HFFc6 (cell line): ENCODE data around the gene AGPAT3. TPM values are rescaled to one million over a fixed set of nuclear protein-coding genes. Genes with fewer than 3 reads are reported as not detected.

ENCODE experiments used
- DNase-seq: peaks from one replicate; pipeline ENCODE4 v3.0.0-alpha.2; 2018
- H3K27ac Mint-ChIP-seq: 2 replicates; pipeline ENCODE4 v1.8.0; 2020; ENCODE audit warnings: mild to moderate bottlenecking, mixed read lengths
- H3K27me3 Mint-ChIP-seq: 2 replicates; pipeline ENCODE4 v1.8.0; 2021; ENCODE audit warnings: mild to moderate bottlenecking, moderate library complexity, mixed read lengths; ENCODE audit not compliant: insufficient read depth
- H3K36me3 Mint-ChIP-seq: 2 replicates; pipeline ENCODE4 v1.8.0; 2021; ENCODE audit warnings: low read depth, mixed read lengths
- H3K4me1 Mint-ChIP-seq: 2 replicates; pipeline ENCODE4 v1.8.0; 2020; ENCODE audit warnings: low read depth, mixed read lengths
- H3K4me3 Mint-ChIP-seq: 2 replicates; pipeline ENCODE4 v1.8.0; 2020; ENCODE audit warnings: mild to moderate bottlenecking, moderate library complexity, mixed read lengths
- H3K9me3 Mint-ChIP-seq: 2 replicates; pipeline ENCODE4 v1.8.0; 2020; ENCODE audit warnings: mild to moderate bottlenecking, mixed read lengths
- total RNA-seq, 6 experiments: library from RNA; stranded (reverse); fragmentation: NEBNext Ultra II Directional; extraction: Animal tissue kit (Norgen Biotek cat#: 25700); gene quantifications; 2 replicates in 1 of 6; 3 replicates in 5 of 6; pipeline ENCODE4 v1.2.3, GENCODE V29; 2021
- TF ChIP-seq, protein P1 (sequence below): fragments of 200-600 bp; sonication (generic); IDR thresholded peaks from 2 replicates; pipeline ENCODE4 v1.5.0; 2021; ENCODE audit warnings: antibody characterized with exemption, mild to moderate bottlenecking

The AGPAT3 gene
- total RNA-seq, 6 experiments from 2014 or later: 94.6 to 114 (median 97.8) TPM

- peaks cover 1% of the 10 kb centered on the region for H3K27me3 Mint-ChIP-seq
- no peaks in the 10 kb centered on the region for H3K9me3 Mint-ChIP-seq
- H3K4me1 Mint-ChIP-seq: 0 out of 2 replicates have a peak, but pooled peaks cover 5% of the 10 kb centered on the region
- no peak overlapping the region for H3K27ac Mint-ChIP-seq
- TF ChIP-seq, protein P1, sequence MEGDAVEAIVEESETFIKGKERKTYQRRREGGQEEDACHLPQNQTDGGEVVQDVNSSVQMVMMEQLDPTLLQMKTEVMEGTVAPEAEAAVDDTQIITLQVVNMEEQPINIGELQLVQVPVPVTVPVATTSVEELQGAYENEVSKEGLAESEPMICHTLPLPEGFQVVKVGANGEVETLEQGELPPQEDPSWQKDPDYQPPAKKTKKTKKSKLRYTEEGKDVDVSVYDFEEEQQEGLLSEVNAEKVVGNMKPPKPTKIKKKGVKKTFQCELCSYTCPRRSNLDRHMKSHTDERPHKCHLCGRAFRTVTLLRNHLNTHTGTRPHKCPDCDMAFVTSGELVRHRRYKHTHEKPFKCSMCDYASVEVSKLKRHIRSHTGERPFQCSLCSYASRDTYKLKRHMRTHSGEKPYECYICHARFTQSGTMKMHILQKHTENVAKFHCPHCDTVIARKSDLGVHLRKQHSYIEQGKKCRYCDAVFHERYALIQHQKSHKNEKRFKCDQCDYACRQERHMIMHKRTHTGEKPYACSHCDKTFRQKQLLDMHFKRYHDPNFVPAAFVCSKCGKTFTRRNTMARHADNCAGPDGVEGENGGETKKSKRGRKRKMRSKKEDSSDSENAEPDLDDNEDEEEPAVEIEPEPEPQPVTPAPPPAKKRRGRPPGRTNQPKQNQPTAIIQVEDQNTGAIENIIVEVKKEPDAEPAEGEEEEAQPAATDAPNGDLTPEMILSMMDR: no peak
- DNase-seq: no peak
- peaks cover 21% of the 10 kb centered on the region for H3K36me3 Mint-ChIP-seq
- no peak overlapping the region for H3K4me3 Mint-ChIP-seq
Observed at GRCh38 chr21:43890042-43890441, 25.0 kb downstream of the AGPAT3 start.

DNA sequence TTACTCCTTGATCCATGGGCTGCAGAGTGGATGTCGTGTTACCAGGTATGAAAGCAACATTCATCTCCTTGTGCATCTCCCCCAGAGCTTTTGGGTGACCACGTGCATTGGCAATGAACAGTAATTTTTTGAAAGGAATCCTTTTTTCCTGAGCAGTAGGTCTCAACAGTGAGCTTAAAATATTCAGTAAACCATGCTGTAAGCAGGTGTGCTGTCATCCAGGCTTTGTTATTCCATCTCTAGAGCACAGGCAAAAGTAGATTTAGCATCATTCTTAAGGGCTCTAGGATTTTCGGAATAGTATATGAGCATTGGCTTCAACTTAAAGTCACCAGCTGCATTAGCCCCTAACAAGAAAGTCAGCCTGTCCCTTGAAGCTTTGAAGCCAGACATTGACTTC lies 27.3 kb downstream of the AGPAT3 start:
- H3K9me3 Mint-ChIP-seq: no peaks in the 10 kb centered on the region
- TF ChIP-seq, protein P1: no peak
- H3K36me3 Mint-ChIP-seq: peaks cover 21% of the 10 kb centered on the region
- H3K27me3 Mint-ChIP-seq: no peaks in the 10 kb centered on the region; the same call in 1 of the 2 replicates
- H3K4me3 Mint-ChIP-seq: no peak overlapping the region
- 0 out of 2 replicates have a peak, but pooled peaks cover 5% of the 10 kb centered on the region for H3K4me1 Mint-ChIP-seq
- H3K27ac Mint-ChIP-seq: no peak overlapping the region
- no peak for DNase-seq

- H3K27me3 Mint-ChIP-seq: no peaks in the 10 kb centered on the region; the same call in 1 of the 2 replicates
- 0 out of 2 replicates have a peak, but pooled peaks cover 5% of the 10 kb centered on the region for H3K4me1 Mint-ChIP-seq
- no peaks in the 10 kb centered on the region for H3K9me3 Mint-ChIP-seq
- H3K27ac Mint-ChIP-seq: no peak overlapping the region
- no peak for DNase-seq
- TF ChIP-seq, protein P1: no peak
- H3K36me3 Mint-ChIP-seq: peaks cover 23% of the 10 kb centered on the region
- no peak overlapping the region for H3K4me3 Mint-ChIP-seq
Observed at GRCh38 chr21:43892984-43893535, 28.0 kb downstream of the AGPAT3 start.

- Mint-ChIP-seq H3K9me3 (no peaks in the 10 kb centered on the region), H3K4me1 (0 out of 2 replicates have a peak, but pooled peaks cover 5% of the 10 kb centered on the region)
Observed at GRCh38 chr21:43893536-43894205, 28.6 kb downstream of the AGPAT3 start.

DNA sequence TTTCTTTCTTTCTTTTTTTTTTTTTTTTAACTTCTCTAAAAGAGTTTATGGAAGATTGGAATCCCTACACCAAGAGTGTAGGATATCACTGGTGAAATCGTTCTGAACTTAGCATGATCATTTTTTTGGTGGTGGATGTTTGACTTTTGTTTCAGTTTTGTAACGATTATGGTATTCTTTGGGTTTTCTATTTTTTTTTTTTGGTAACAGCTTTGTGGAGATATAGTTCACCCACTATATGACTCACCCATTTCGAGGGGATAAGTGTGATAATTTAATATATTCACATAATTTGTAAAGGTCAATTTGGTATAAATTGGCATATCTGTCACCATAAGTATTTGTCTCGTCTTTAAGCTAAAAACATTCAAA lies 29.2 kb downstream of the AGPAT3 start:
- TF ChIP-seq, protein P1: no peak
- Mint-ChIP-seq H3K4me3 (no peak overlapping the region), H3K27ac (no peak overlapping the region), H3K27me3 (no peaks in the 10 kb centered on the region; the same call in 1 of the 2 replicates), H3K36me3 (peaks cover 30% of the 10 kb centered on the region), H3K9me3 (no peaks in the 10 kb centered on the region), H3K4me1 (0 out of 2 replicates have a peak, but pooled peaks cover 5% of the 10 kb centered on the region)
- DNase-seq: no peak

More at GRCh38 chr21:43893536-43894205, 28.6 kb downstream of the AGPAT3 start:
- Mint-ChIP-seq H3K4me3 (no peak overlapping the region), H3K36me3 (peaks cover 26% of the 10 kb centered on the region), H3K27ac (no peak overlapping the region), H3K27me3 (no peaks in the 10 kb centered on the region; the same call in 1 of the 2 replicates)
- TF ChIP-seq, protein P1: no peak
- no peak for DNase-seq
